Fibroblast of villous mesenchyme (primary cell): ENCODE measurements around the gene MAP3K3. TPM values are rescaled to one million over a fixed set of nuclear protein-coding genes. Genes with fewer than 3 reads are reported as not detected.

ENCODE experiments used
- DNase-seq: peaks from one replicate; pipeline ENCODE4 v3.0.0-alpha.2; 2010; ENCODE audit warnings: low read depth
- H3K4me3 ChIP-seq: 2 replicates; pipeline ENCODE4 v1.5.1; 2011; ENCODE audit warnings: low read depth, mild to moderate bottlenecking, low read length
- CTCF ChIP-seq: IDR thresholded peaks from 2 replicates; pipeline ENCODE4 v1.5.1; 2012; ENCODE audit warnings: low read depth, mild to moderate bottlenecking, low read length; ENCODE audit not compliant: insufficient read depth
- total RNA-seq: library from RNA; depleted of rRNA; stranded (reverse); fragments of >200 nt; gene quantifications from 2 replicates; pipeline ENCODE4 v1.2.3, GENCODE V29; 2012

The MAP3K3 gene
- total RNA-seq, 1 donor = 34.1 TPM

- no peak for DNase-seq
- TF ChIP-seq CTCF = no peak
- peak overlapping the region; percentile 76 for H3K4me3 ChIP-seq
Measured at GRCh38 chr17:63621229-63621683, 961 bp upstream of the MAP3K3 start.

- peak; percentile 62 for DNase-seq
- peak overlapping the region; percentile 80 for H3K4me3 ChIP-seq
- no peak for TF ChIP-seq CTCF
Measured at GRCh38 chr17:63622574-63623390, 565 bp downstream of the MAP3K3 start.

- no peak for TF ChIP-seq CTCF
- DNase-seq = no peak
- peak overlapping the region; percentile 80 for H3K4me3 ChIP-seq
Measured at GRCh38 chr17:63623786-63624530, 1.7 kb downstream of the MAP3K3 start.

- no peak for TF ChIP-seq CTCF
- H3K4me3 ChIP-seq = no peak overlapping the region
- no peak for DNase-seq
Measured at GRCh38 chr17:63624531-63624880, 2.3 kb downstream of the MAP3K3 start.

GRCh38 chr17:63626551-63627180, 4.4 kb downstream of the MAP3K3 start:
- TF ChIP-seq CTCF = no peak
- peak; percentile 26 for DNase-seq
- no peak overlapping the region for H3K4me3 ChIP-seq

GRCh38 chr17:63629627-63630026, 7.4 kb downstream of the MAP3K3 start:
- H3K4me3 ChIP-seq = no peak overlapping the region
- no peak for DNase-seq
- TF ChIP-seq CTCF = no peak
